ENCODE measurements around the gene MGAT5B. TPM values are rescaled to one million over a fixed set of nuclear protein-coding genes. Genes with fewer than 3 reads are reported as not detected.
A peak's percentile ranks its signal among the peaks of the same experiment; 100 is the strongest.

The MGAT5B gene
- total RNA-seq, 1 experiment from 2014 or later: 14.3 TPM

GRCh38 chr17:76868669-76869495 lies 678 bp downstream of the MGAT5B start:
- CTCF ChIA-PET: interaction anchor here (0.6 to 1.7 kb wide), 4 partner anchors 53 to 220 kb away, joined by 3 to 13 read pairs (median 5); no protein-coding TSS in a partner anchor
- no peaks in the 10 kb centered on the region for H3K9me3 ChIP-seq (ENCODE audit: insufficient read depth, low read depth)
- H3K27me3 ChIP-seq (ENCODE audit: insufficient read depth, low read depth): no peaks in the 10 kb centered on the region
- DNase-seq: no peak
- intact Hi-C loops (cut with micrococcal nuclease; ENCODE audit: unreplicated experiment): loop anchor here (1.0 to 5.0 kb wide), 3 partner anchors 187 to 626 kb away; no protein-coding TSS in a partner anchor
- no peaks in the 10 kb centered on the region for H3K79me2 ChIP-seq (ENCODE audit: low read depth)
- H3K9me2 ChIP-seq (ENCODE audit: insufficient read depth): no peaks in the 10 kb centered on the region
- H4K20me1 ChIP-seq (ENCODE audit: insufficient read depth): no peaks in the 10 kb centered on the region
- no peak overlapping the region for H2AFZ ChIP-seq
- POLR2A ChIA-PET (ENCODE audit: unreplicated experiment): no interaction called here
- peaks cover 48% of the 10 kb centered on the region for H3K4me1 ChIP-seq (replicated peaks; ENCODE audit: insufficient read depth)
- no peaks in the 10 kb centered on the region for H3K36me3 ChIP-seq (ENCODE audit: low read depth)
- peak overlapping the region; percentile 70 for H3K4me2 ChIP-seq
- peak overlapping the region; percentile 48; the same call in 1 of the 2 replicates for H3K4me3 ChIP-seq
- peaks cover 28% of the 10 kb centered on the region; the same call in 1 of the 2 replicates for H3F3A ChIP-seq (ENCODE audit: insufficient read depth, low read depth)
- TF ChIP-seq, protein P1, sequence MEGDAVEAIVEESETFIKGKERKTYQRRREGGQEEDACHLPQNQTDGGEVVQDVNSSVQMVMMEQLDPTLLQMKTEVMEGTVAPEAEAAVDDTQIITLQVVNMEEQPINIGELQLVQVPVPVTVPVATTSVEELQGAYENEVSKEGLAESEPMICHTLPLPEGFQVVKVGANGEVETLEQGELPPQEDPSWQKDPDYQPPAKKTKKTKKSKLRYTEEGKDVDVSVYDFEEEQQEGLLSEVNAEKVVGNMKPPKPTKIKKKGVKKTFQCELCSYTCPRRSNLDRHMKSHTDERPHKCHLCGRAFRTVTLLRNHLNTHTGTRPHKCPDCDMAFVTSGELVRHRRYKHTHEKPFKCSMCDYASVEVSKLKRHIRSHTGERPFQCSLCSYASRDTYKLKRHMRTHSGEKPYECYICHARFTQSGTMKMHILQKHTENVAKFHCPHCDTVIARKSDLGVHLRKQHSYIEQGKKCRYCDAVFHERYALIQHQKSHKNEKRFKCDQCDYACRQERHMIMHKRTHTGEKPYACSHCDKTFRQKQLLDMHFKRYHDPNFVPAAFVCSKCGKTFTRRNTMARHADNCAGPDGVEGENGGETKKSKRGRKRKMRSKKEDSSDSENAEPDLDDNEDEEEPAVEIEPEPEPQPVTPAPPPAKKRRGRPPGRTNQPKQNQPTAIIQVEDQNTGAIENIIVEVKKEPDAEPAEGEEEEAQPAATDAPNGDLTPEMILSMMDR (conservative IDR thresholded peaks at IDR 0.05): no peak
- no peak for TF ChIP-seq EZH2 (IDR thresholded peaks at IDR 0.05; ENCODE audit: low read depth)
- no TSS peak for BruUV-seq (replicated peaks)
- H3K27ac ChIP-seq: no peak overlapping the region

DNA sequence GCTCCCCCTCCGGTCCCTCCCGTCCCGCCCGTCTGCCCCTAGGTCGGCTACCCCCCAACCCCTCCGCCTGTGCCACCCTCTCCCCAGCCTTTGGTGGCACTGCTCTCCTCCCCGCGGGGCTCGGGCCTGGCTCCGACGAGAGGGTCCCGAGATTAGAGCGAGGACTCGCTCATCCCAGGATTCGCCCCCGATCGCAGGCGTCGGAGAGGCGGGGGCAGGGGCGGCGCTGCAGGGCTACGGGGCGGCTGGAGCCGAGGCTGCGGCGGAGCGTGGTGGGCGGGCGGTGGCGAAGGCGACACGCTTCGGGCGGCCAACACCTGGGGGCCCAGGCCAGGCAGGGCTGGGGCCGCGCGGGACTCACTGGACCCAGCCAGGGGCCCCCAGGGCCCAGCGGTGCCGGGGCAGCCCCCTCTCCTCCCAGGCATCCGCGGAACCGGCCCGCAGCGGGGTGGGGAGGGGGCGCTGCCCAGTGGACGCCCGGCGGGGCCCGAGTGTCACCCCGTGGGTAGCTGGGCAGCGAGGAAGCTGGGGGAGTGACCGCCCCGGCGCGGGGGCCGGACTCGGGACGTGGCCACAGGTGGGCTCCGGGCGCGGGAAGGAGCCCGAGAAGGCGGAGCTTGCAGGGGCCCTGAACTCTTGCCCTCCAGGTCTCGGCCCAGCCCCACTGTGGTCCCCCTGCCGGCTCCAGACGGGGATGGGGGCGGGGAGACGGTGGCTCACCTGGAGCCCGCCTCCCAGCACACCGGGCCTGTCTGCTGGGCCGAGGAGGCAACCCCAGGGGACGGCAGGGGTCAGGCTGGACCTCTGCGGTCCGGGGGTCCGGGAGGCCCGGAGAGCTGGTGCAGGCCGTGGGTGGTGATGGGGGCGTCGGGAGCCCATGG lies 1.5 kb downstream of the MGAT5B start:
- no TSS peak for BruUV-seq (replicated peaks)
- Histone ChIP-seq H3K4me1 (replicated peaks; ENCODE audit: insufficient read depth) (peaks cover 48% of the 10 kb centered on the region), H3K4me2 (no peak overlapping the region), H3F3A (ENCODE audit: insufficient read depth, low read depth) (peaks cover 28% of the 10 kb centered on the region; the same call in 1 of the 2 replicates), H3K9me2 (ENCODE audit: insufficient read depth) (no peaks in the 10 kb centered on the region), H3K9me3 (ENCODE audit: insufficient read depth, low read depth) (no peaks in the 10 kb centered on the region), H3K79me2 (ENCODE audit: low read depth) (no peaks in the 10 kb centered on the region), H2AFZ (no peak overlapping the region), H3K27ac (no peak overlapping the region), H3K36me3 (ENCODE audit: low read depth) (no peaks in the 10 kb centered on the region), H4K20me1 (ENCODE audit: insufficient read depth) (no peaks in the 10 kb centered on the region), H3K4me3 (no peak overlapping the region), H3K27me3 (ENCODE audit: insufficient read depth, low read depth) (no peaks in the 10 kb centered on the region)
- intact Hi-C loops (cut with micrococcal nuclease; ENCODE audit: unreplicated experiment): loop anchor here (2.0 to 10.0 kb wide), 4 partner anchors 95 to 625 kb away; partner anchors contain the start of genes MFSD11 and SRSF2
- CTCF ChIA-PET: no interaction called here
- POLR2A ChIA-PET (ENCODE audit: unreplicated experiment): no interaction called here
- no peak for TF ChIP-seq EZH2 (IDR thresholded peaks at IDR 0.05; ENCODE audit: low read depth)
- TF ChIP-seq, protein P1 (conservative IDR thresholded peaks at IDR 0.05): no peak
- DNase-seq: no peak

- Histone ChIP-seq H3K36me3 (ENCODE audit: low read depth) (no peaks in the 10 kb centered on the region), H3K4me1 (replicated peaks; ENCODE audit: insufficient read depth) (peaks cover 48% of the 10 kb centered on the region), H3K4me3 (no peak overlapping the region), H3K9me3 (ENCODE audit: insufficient read depth, low read depth) (no peaks in the 10 kb centered on the region), H4K20me1 (ENCODE audit: insufficient read depth) (no peaks in the 10 kb centered on the region), H3K4me2 (no peak overlapping the region), H3K79me2 (ENCODE audit: low read depth) (no peaks in the 10 kb centered on the region), H3K27ac (no peak overlapping the region), H3F3A (ENCODE audit: insufficient read depth, low read depth) (peaks cover 28% of the 10 kb centered on the region; the same call in 1 of the 2 replicates), H2AFZ (no peak overlapping the region), H3K27me3 (ENCODE audit: insufficient read depth, low read depth) (no peaks in the 10 kb centered on the region), H3K9me2 (ENCODE audit: insufficient read depth) (no peaks in the 10 kb centered on the region)
- intact Hi-C loops (cut with micrococcal nuclease; ENCODE audit: unreplicated experiment): loop anchor here (5.0 to 10.0 kb wide), 2 partner anchors 94 to 133 kb away; partner anchors contain the start of genes MFSD11 and SRSF2
- no peak for TF ChIP-seq EZH2 (IDR thresholded peaks at IDR 0.05; ENCODE audit: low read depth)
- TF ChIP-seq, protein P1 (conservative IDR thresholded peaks at IDR 0.05): no peak
- DNase-seq: no peak
- no TSS peak for BruUV-seq (replicated peaks)
- ChIA-PET CTCF (no interaction called here), POLR2A (ENCODE audit: unreplicated experiment) (no interaction called here)
These were observed 2.1 kb downstream of the MGAT5B start for GRCh38 chr17:76870377-76870714.

Measured in PC-9 (cell line).